Keratinocyte (primary cell): ENCODE measurements around the gene TFDP2. TPM values are rescaled to one million over a fixed set of nuclear protein-coding genes. Genes with fewer than 3 reads are reported as not detected.

Experiments
- DNase-seq: peaks from one replicate; pipeline ENCODE4 v3.0.0-alpha.2; 2011; ENCODE audit warnings: low read depth, missing footprints, low spot score
- FAIRE-seq: peaks from 2 replicates; lab custom pipeline; 2011; peaks lifted over from hg19 to GRCh38; lab: Jason Lieb, UNC
- H2AFZ ChIP-seq: 2 replicates; pipeline ENCODE4 v1.6.0; 2012; ENCODE audit warnings: low read length, control low read depth, inconsistent platforms; ENCODE audit not compliant: control insufficient read depth
- H3K27ac ChIP-seq: 2 replicates; pipeline ENCODE4 v1.5.1; 2011; ENCODE audit warnings: low read length; ENCODE audit not compliant: control insufficient read depth, insufficient read depth
- H3K27me3 ChIP-seq: 3 replicates; pipeline ENCODE4 v1.6.0; 2011; ENCODE audit warnings: low read length; ENCODE audit not compliant: control insufficient read depth, insufficient read depth; ENCODE audit errors: extremely low read depth
- H3K36me3 ChIP-seq, 2 experiments: 2 replicates in 1 of 2; 3 replicates in 1 of 2; pipeline ENCODE4 v1.5.1; 2011; ENCODE audit warnings: low read length in 2 of 2, mild to moderate bottlenecking in 1 of 2; ENCODE audit not compliant: control insufficient read depth in 2 of 2, insufficient read depth in 2 of 2; ENCODE audit errors: extremely low read depth in 1 of 2
- H3K4me1 ChIP-seq: 3 replicates; pipeline ENCODE4 v1.5.1; 2011; ENCODE audit warnings: low read length; ENCODE audit not compliant: control insufficient read depth, insufficient read depth; ENCODE audit errors: extremely low read depth
- H3K4me2 ChIP-seq: 3 replicates; pipeline ENCODE4 v1.6.0; 2011; ENCODE audit warnings: low read depth, low read length; ENCODE audit not compliant: control insufficient read depth, insufficient read depth; ENCODE audit errors: extremely low read depth
- H3K4me3 ChIP-seq, 3 experiments: fragments of 200-600 bp in 1 of 3; sonication (generic) in 1 of 3; 2 replicates in 2 of 3; 3 replicates in 1 of 3; pipeline ENCODE4 v1.5.1; 2011 to 2016; ENCODE audit warnings: low read length in 3 of 3, mild to moderate bottlenecking in 3 of 3, control low read depth in 2 of 3, inconsistent platforms in 1 of 3, low read depth in 1 of 3, mixed read lengths in 1 of 3, mixed run types in 1 of 3, moderate library complexity in 1 of 3; ENCODE audit not compliant: control insufficient read depth in 2 of 3, insufficient read depth in 2 of 3; ENCODE audit errors: extremely low read depth in 1 of 3
- H3K79me2 ChIP-seq: 2 replicates; pipeline ENCODE4 v1.6.0; 2012; ENCODE audit warnings: low read length; ENCODE audit not compliant: control insufficient read depth, insufficient read depth
- H3K9ac ChIP-seq: 3 replicates; pipeline ENCODE4 v1.6.0; 2011; ENCODE audit warnings: low read length; ENCODE audit not compliant: control insufficient read depth, insufficient read depth; ENCODE audit errors: extremely low read depth
- H3K9me1 ChIP-seq: 3 replicates; pipeline ENCODE4 v1.6.0; 2011; ENCODE audit warnings: low read length; ENCODE audit not compliant: control insufficient read depth, insufficient read depth; ENCODE audit errors: extremely low read depth
- H3K9me3 ChIP-seq: 2 replicates; pipeline ENCODE4 v1.5.1; 2012; ENCODE audit warnings: low read depth, low read length; ENCODE audit not compliant: control insufficient read depth
- H4K20me1 ChIP-seq: 3 replicates; pipeline ENCODE4 v1.6.0; 2011; ENCODE audit warnings: low read length; ENCODE audit not compliant: control insufficient read depth, insufficient read depth; ENCODE audit errors: extremely low read depth
- CTCF ChIP-seq, 3 experiments: IDR thresholded peaks in 1 of 3; conservative IDR thresholded peaks in 1 of 3; optimal IDR thresholded peaks in 1 of 3; 2 replicates in 2 of 3; 3 replicates in 1 of 3; pipeline versions ENCODE3 to v1.5.1; 2011; ENCODE audit warnings: low read length in 3 of 3, mild to moderate bottlenecking in 3 of 3, moderate library complexity in 2 of 3, control low read depth in 1 of 3, inconsistent platforms in 1 of 3; ENCODE audit not compliant: insufficient read depth in 2 of 3; ENCODE audit errors: extremely low read depth in 1 of 3
- EZH2 ChIP-seq: IDR thresholded peaks from one replicate; pipeline ENCODE4 v1.6.1; 2012; ENCODE audit warnings: inconsistent platforms, mild to moderate bottlenecking, low read length, moderate library complexity
- dilution Hi-C: fragments of 300-500 bp; cut with MboI; formaldehyde crosslinking; loops from one replicate; pipeline ENCODE4 v1.7.0; 2020; ENCODE audit warnings: low sequenced_read_pairs; ENCODE audit not compliant: extremely low pct_ligation_motif_present
- polyA plus RNA-seq, 5 experiments: library from polyadenylated mRNA; depleted of rRNA in 3 of 5; stranded (reverse) in 3 of 5; stranded (forward) in 1 of 5; unstranded in 1 of 5; fragments of >200 nt; gene quantifications; 1 replicate in 1 of 5; 2 replicates in 3 of 5; 3 replicates in 1 of 5; pipeline versions ENCODE4 v1.2.1 to v1.2.3, GENCODE V29; 2011 to 2012; ENCODE audit warnings: missing spikeins in 2 of 5, low read depth in 1 of 5, low replicate concordance in 1 of 5

TFDP2 gene
- polyA plus RNA-seq, 1 donor (not counting 4 experiments of a cell fraction or from before 2014, with no cell fraction given), result 40.6 TPM

GRCh38 chr3:141986548-141987107, 162.7 kb downstream of the TFDP2 start:
- no peaks in the 10 kb centered on the region for H3K9me3 ChIP-seq
- no peak overlapping the region for H3K4me3 ChIP-seq
- no peak overlapping the region for H3K27ac ChIP-seq
- DNase-seq (no peak), FAIRE-seq (no peak)
- H2AFZ ChIP-seq, result no peak overlapping the region
- no peak overlapping the region for H3K4me2 ChIP-seq
- H3K4me1 ChIP-seq, result no peaks in the 10 kb centered on the region
- H4K20me1 ChIP-seq, result no peaks in the 10 kb centered on the region
- no peaks in the 10 kb centered on the region for H3K27me3 ChIP-seq
- dilution Hi-C loops, result no loop called here
- no peaks in the 10 kb centered on the region for H3K36me3 ChIP-seq
- TF ChIP-seq CTCF (optimal IDR thresholded peaks at IDR 0.05 in 1 of 3, IDR thresholded peaks at IDR 0.05 in 1 of 3, conservative IDR thresholded peaks at IDR 0.05 in 1 of 3; ENCODE audit: extremely low read depth in 1 of 3, insufficient read depth in 2 of 3, low read length in 3 of 3), result no peak
- H3K9me1 ChIP-seq, result no peaks in the 10 kb centered on the region
- no peaks in the 10 kb centered on the region for H3K79me2 ChIP-seq
- H3K9ac ChIP-seq, result no peak overlapping the region

- no peaks in the 10 kb centered on the region for H3K9me1 ChIP-seq
- no peaks in the 10 kb centered on the region for H3K36me3 ChIP-seq
- H3K9me3 ChIP-seq, result no peaks in the 10 kb centered on the region
- no peak for TF ChIP-seq CTCF (optimal IDR thresholded peaks at IDR 0.05 in 1 of 3, IDR thresholded peaks at IDR 0.05 in 1 of 3, conservative IDR thresholded peaks at IDR 0.05 in 1 of 3; ENCODE audit: extremely low read depth in 1 of 3, insufficient read depth in 2 of 3, low read length in 3 of 3)
- no peak for TF ChIP-seq EZH2
- no peak overlapping the region for H3K27ac ChIP-seq
- FAIRE-seq (no peak), DNase-seq (no peak)
- H3K79me2 ChIP-seq, result no peaks in the 10 kb centered on the region
- dilution Hi-C loops, result no loop called here
- no peaks in the 10 kb centered on the region for H3K27me3 ChIP-seq
- H3K4me3 ChIP-seq, result no peak overlapping the region
- H4K20me1 ChIP-seq, result no peaks in the 10 kb centered on the region
- H3K4me2 ChIP-seq, result no peak overlapping the region
- H3K9ac ChIP-seq, result no peak overlapping the region
- no peak overlapping the region for H2AFZ ChIP-seq
- H3K4me1 ChIP-seq, result peaks cover 17% of the 10 kb centered on the region
Measured at GRCh38 chr3:141981084-141981483, 168.3 kb downstream of the TFDP2 start.
